HG03159 (cell line): ENCODE results near the gene AUTS2.
"Not testable (repeated sequence)": the region's sequence is repeated elsewhere in the genome, so short reads cannot be mapped to it uniquely, and the experiment has no call there.

Experiments used
- ATAC-seq: cut with Tn5 transposase; IDR thresholded peaks from one replicate; pipeline ENCODE4 v1.9.1; 2021; ENCODE audit warnings: mild to moderate bottlenecking, moderate library complexity; ENCODE audit not compliant: unreplicated experiment

The AUTS2 gene

GRCh38 chr7:70574314-70574834 lies 976.1 kb downstream of the AUTS2 start:
- ATAC-seq: no peak

DNA sequence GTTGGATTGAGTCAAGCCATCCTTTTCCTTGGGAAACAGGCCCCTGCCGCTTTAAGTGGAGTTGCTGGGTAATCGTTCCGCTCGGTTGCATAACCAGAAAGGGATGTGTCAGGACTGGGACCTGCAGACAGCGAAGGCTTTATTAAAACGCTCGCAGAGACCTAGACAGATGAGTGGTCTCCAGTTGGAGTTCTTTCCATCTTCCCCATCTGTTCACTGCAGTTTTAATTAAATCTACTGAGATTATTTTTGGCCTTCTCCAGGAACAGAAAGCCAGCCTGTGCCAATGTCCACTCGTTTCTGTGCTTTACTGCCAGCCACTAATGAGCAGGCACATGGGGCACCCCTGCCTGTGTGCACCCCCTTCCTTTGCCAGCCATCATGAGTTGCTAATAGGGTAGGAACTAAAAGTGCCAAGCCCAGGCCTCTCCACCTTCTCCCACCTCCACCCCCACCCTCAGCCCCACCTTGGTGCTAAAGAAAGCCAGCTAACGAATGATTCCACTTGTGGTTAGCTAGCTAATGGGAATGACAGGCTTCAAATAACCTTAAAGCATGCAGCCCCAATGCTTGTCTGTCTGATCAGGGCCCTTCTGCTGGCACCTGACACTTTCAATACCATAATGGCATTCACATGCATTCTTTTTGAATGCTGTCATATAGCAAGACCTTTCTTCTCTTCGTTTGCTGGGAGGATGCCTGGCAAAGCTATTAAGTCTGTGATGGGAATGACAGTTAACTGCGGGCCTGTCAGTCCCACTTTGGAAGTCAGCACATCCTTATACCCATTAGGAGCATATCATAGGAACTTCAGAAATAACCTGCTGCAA lies 976.9 kb downstream of the AUTS2 start:
- ATAC-seq: no peak

DNA sequence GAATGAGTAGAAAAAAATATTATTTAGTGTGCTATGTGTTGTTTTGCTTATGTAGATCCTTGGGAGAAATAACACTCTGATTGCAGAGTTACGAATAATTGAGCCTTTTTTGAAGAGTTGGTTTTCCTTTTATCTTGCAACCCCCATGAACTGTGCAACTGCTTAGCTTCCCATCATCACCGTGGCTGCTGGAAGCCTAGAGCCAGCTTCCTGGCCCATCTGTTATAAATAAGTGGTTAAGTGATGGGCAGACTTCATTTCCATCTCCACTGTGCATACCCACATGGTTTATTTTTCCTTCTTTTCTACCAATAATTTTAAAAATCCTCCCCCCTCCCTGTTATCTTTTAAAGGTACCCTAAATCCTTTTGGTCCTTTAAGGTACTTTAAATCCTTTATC lies 978.8 kb downstream of the AUTS2 start:
- ATAC-seq: no peak

- ATAC-seq: no peak
Measured at GRCh38 chr7:70578131-70578530, 979.9 kb downstream of the AUTS2 start.

DNA sequence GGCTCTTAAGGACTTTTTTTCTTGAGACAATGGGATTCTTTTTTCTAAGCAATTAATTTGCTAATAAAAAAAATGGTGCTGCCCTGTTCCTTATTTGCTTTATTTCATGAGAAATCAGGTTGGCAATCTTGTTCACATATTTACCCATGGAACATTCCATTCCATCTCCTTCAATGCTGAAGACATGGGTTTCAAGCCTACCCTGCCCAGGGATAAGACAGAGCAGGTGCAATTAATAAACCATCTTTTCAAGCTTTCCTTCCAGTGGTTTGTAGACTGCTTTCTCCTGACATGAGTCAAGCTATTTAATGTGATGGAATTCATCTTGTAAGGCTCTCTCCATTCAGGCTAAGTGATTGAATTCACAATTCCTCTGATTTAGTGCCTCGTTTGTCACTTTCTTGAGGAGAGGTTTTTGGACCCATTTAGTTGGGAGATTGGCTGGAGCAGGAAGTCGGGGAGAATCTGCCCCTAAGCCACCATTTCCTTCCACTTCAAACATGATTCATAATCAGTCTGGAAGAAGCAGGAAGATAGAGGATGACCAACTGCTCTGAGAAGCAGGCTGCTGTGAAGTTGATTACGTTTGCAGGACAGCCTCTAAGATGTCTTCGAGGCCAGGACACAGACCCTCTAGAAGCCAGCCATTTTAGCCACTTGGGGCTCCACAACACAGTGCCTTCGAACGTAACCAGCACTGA lies 981.3 kb downstream of the AUTS2 start:
- no peak for ATAC-seq

- ATAC-seq: no peak
Measured at GRCh38 chr7:70580161-70580560, 981.9 kb downstream of the AUTS2 start.

DNA sequence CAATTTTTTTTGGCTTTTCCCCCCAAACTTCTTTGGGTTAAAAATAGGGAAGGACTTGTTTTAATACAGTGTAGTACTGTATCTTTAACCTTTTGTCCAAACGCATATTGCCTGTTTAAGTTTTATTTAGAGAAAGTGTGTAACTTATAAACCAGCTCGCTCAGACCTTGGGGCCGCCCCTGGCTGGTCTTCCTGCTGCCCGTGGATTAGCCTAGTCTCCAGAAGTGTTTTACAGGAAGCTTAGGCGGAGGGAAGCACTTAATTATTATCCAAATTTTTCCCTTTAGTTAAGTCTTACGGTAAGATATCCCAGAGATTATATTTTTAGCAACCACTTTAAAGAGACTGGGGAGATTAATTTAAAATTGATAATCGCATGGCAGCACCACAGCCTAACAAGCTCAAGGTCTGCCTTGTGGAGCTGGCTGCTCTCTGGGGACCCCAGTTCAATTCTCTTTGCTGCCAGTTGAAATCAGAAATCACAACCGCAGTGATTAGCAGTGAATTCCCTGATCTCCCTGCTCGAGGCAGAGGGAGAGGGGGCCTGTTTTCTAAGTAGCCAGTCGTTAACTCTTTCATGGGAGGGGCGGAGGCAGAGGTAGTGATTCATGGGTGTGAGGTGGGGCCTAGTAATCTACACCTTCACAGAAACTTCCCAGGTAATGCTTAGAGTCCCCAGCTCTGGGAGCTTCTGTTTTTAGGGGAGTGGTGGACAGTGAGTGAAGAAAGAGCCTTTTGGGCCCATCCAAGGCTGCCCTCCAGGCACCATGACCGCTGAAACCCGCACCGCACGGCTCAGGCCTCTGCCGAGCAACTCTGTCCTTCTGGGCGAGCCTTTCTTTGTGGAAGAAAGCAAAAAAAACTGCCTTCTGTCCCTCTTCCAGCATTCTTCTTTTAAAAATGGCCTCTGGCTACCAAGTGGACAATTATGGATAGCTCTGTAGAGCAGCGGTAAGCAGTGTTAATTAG lies 984.9 kb downstream of the AUTS2 start:
- no peak for ATAC-seq

DNA sequence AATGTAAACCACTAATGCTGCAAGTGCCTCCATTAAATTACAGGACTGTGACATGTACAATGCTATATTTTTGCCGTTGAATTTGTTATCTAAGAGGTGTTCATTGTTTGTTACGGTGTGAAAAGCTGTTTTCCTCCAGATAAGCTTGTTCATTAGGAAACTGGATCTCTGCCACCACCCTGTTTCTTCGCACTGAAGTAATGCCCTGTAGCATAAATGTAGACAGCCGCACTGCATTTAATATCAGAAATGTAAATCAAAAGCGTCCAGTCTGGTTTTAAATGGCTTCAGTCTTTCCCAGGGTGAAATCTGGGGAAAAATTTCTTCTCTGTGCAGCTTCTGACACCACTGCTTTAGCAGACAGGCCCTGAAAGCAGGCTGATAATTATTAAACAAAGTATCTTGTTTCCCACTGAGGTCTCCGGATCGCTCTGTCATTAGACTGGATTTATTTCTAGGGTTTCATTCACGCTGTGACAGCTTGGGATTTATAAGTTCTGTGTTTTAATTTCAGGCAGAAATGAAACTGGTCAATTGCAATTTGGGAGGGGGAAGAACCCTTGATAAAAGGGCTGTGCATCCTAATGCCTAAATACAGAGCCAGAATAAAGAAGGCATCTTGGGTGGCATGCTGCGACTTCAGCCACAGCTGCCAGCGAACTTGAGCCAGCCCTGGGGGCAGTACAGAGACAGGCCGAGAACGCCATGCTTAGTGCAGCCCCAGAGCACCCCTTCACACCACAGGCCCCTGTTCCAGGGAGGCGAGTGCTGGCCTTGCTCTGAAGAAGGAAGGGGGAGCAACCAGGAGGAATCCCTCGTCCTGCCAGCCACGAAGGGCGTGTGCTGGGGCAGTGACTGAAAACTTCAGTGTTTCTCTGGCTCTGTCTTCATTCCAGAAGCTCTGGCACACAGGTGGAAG lies 985.9 kb downstream of the AUTS2 start:
- no peak for ATAC-seq

DNA sequence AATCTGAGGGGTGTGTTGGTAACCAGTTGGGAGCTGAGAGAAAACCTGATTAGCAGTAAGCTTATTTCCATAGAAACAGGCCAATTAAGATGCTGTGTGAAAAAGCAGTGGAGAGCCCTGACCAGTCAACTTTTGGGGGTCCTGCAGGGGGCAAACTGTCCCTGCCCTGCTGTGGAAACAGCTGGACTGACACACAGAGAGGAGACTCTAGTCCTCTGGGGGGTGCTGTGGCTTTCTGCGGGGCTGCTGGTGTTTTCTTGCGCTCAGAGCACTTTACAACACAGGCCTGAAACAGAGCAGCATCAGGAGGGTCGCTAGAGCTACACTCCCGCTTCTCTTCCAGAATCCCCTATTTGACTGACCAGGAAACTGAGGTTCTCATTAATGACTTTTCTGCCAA lies 986.8 kb downstream of the AUTS2 start:
- no peak for ATAC-seq

DNA sequence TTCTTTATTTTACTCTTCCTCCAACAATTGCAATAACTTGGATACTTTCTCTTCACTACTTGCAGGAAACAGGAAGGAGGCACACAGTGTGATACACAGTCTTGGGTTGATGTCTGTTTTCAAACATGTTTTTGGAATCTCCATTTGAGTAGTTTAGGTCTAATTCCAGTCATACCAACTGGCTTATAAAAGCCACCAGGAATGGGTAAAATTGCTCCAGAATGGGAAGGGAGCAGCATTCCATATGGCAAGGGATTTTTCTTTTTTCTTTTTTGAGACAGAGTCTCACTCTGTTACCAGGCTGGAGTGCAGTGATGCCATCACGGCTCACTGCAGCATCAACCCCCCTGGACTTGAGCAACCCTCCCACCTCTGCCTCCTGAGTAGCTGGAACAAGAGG lies 988.5 kb downstream of the AUTS2 start:
- ATAC-seq: no peak

DNA sequence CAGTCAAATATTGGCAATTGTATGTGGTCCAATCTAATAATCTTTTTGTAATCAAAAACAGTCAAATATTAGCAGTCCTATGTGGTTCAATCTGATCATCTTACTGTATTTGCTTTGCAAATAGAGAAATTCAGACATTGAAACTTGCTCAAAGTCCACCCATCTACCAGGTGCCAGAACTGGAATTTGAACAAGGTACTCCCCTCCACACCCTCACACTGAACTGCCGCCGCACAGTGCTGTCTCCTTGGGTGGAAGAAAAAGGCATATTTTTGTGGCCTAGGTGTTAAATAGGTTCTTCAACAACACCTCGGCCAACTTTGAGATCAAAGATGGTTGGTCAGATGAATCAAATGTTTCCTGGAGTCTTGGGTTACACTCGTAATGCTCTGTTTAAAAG lies 989.5 kb downstream of the AUTS2 start:
- ATAC-seq: no peak

DNA sequence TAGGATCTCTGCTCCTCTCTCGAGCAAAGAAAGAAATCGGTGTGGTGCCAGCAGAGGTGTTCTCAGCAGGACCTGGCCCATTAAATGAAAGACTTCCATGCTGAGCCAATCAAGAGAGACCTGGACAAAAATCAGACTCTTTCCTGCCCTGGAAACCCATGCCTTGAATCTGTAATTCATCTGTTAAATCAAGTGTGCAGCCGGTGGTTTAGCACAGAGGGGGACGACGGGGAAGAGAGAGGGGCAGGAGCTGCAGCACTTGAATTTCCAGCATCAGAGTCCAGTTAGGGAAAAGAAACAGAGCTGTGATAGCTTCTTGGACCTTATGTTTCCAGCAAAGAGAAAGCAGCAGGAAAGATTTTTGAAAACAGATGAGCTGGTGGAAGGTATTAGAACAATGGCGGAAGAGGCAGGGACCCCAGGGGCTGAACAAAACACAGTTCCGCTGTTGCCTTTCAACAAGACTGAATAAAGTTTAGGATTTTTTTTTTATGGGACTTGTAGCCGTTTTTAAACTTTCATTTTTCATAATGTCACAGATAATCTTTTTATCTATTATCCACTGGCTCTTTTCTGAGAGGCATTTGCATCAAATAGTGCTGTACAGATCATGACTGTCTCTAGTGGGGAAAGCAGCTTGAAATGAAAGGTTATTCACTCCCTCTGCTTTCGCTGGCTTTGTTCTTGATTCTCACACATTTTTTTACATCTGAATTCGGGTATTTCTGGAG lies 990.1 kb downstream of the AUTS2 start:
- no peak for ATAC-seq

- no peak for ATAC-seq
Measured at GRCh38 chr7:70589010-70589409, 990.7 kb downstream of the AUTS2 start.

- ATAC-seq: no peak
Measured at GRCh38 chr7:70589590-70589989, 991.3 kb downstream of the AUTS2 start.

GRCh38 chr7:70590126-70590854 lies 992.0 kb downstream of the AUTS2 start:
- no peak for ATAC-seq

- no peak for ATAC-seq
Measured at GRCh38 chr7:70591643-70592042, 993.4 kb downstream of the AUTS2 start.

DNA sequence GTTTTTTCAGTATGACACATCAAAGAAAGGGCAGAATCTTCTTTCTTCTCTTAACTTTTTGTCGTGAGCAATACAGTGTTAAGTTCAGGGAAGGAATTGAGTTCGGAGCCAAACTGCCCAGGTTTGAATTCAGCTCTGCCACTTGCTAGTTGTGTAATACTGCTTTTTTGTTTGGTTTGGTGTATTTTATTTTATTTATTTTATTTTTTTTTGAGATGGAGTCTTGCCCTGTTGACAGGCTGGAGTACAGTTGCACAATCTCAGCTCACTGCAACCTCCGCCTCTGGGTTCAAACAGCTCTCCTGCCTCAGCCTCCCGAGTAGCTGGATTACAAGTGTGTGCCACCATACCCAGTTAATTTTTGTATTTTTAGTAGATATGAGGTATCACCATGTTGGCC lies 993.9 kb downstream of the AUTS2 start:
- ATAC-seq: no peak

DNA sequence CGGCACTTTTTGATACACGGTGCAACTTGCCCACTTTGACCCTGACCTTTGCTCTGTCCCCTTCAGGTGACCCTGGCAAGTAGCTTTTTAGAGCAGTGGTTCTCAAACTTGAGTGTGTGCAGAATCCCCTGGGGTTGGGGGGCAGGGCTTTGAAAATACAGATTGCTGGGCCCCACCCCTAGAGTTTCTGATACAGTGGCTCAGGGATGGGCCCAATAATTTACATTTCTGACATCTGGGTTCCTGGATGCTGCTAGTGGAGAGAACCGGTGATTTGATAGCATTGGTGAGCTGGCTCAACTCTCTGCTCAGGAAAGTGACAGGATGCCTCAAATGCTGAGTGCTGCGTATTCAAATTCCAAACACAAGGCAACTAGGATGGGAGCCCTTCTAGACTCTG lies 995.9 kb downstream of the AUTS2 start:
- no peak for ATAC-seq

GRCh38 chr7:70594885-70595284 lies 996.6 kb downstream of the AUTS2 start:
- not testable (repeated sequence) for ATAC-seq
